A673 (cell line): ENCODE measurements around the gene EVA1C. TPM values are rescaled to one million over a fixed set of nuclear protein-coding genes. Genes with fewer than 3 reads are reported as not detected.

Source experiments
- BruUV-seq: library from RNA; stranded (reverse); fragments of 400-500 nt; replicated peaks from 2 replicates; lab custom pipeline; 2021; lab: Mats Ljungman, UMichigan
- CTCF ChIA-PET: fragments of 300-600 bp; sonication (Branson Sonifier 250); formaldehyde crosslinking; loops from one replicate; lab custom pipeline; 2022; ENCODE audit warnings: antibody characterized with exemption; lab: Charles Lee
- POLR2A ChIA-PET: fragments of 300-600 bp; sonication (Branson Sonifier 250); formaldehyde crosslinking; loops from one replicate; lab custom pipeline; 2022; ENCODE audit warnings: antibody characterized with exemption; ENCODE audit not compliant: low non-redundant PET; lab: Charles Lee
- DNase-seq: peaks from one replicate; pipeline ENCODE4 v3.0.0-alpha.2; 2015; ENCODE audit warnings: low spot score
- H3K27ac ChIP-seq: fragments of 200-600 bp; sonication (generic); 2 replicates; pipeline ENCODE4 v1.5.1; 2016; ENCODE audit warnings: mixed run types, low read depth, mild to moderate bottlenecking, mixed read lengths, antibody characterized with exemption, low read length; ENCODE audit not compliant: poor library complexity, severe bottlenecking
- H3K27me3 ChIP-seq: fragments of 200-600 bp; sonication (generic); replicated peaks from 2 replicates; pipeline ENCODE4 v1.6.1; 2017; ENCODE audit warnings: mixed run types, low read depth, mild to moderate bottlenecking, mixed read lengths, antibody characterized with exemption, low read length; ENCODE audit not compliant: insufficient read depth, poor library complexity
- H3K36me3 ChIP-seq: fragments of 200-600 bp; sonication (generic); 2 replicates; pipeline ENCODE4 v1.6.1; 2016; ENCODE audit warnings: mixed run types, mild to moderate bottlenecking, mixed read lengths, antibody characterized with exemption, low read length; ENCODE audit not compliant: insufficient read depth, poor library complexity, severe bottlenecking
- H3K4me1 ChIP-seq: fragments of 200-600 bp; sonication (generic); 2 replicates; pipeline ENCODE4 v1.6.1; 2017; ENCODE audit warnings: mixed run types, mild to moderate bottlenecking, mixed read lengths, antibody characterized with exemption, low read length; ENCODE audit not compliant: insufficient read depth, poor library complexity, severe bottlenecking
- H3K4me3 ChIP-seq: fragments of 200-600 bp; sonication (generic); 2 replicates; pipeline ENCODE4 v1.5.1; 2016; ENCODE audit warnings: low read depth, mixed run types, mild to moderate bottlenecking, mixed read lengths, low read length; ENCODE audit not compliant: poor library complexity, severe bottlenecking
- H3K9me3 ChIP-seq: fragments of 200-600 bp; sonication (generic); 2 replicates; pipeline ENCODE4 v1.6.1; 2016; ENCODE audit warnings: mixed run types, low read depth, mild to moderate bottlenecking, mixed read lengths, antibody characterized with exemption, low read length; ENCODE audit not compliant: poor library complexity, severe bottlenecking
- EZH2 ChIP-seq: fragments of 200-600 bp; sonication (generic); IDR thresholded peaks from 2 replicates; pipeline ENCODE4 v1.6.1; 2017; ENCODE audit warnings: borderline replicate concordance, low read depth, mild to moderate bottlenecking, mixed read lengths, antibody characterized with exemption, low read length; ENCODE audit not compliant: poor library complexity, severe bottlenecking
- intact Hi-C: fragments of 100-400 bp; cut with micrococcal nuclease; formaldehyde crosslinking; loops from one replicate; pipeline ENCODE4 v1.10.0; 2022; ENCODE audit not compliant: unreplicated experiment
- total RNA-seq: library from RNA; stranded (reverse); gene quantifications from 2 replicates; pipeline ENCODE4 v1.2.3, GENCODE V29; 2021
- TF ChIP-seq, protein P1 (sequence below): fragments of 300-800, 200-600 bp; sonication (generic); conservative IDR thresholded peaks from 2 replicates; pipeline ENCODE4 v1.5.1; 2017; ENCODE audit warnings: low read depth, mild to moderate bottlenecking, antibody characterized with exemption, low read length, moderate library complexity, mixed read lengths

The EVA1C gene
- total RNA-seq, 1 experiment from 2014 or later, result 7.2 TPM

DNA sequence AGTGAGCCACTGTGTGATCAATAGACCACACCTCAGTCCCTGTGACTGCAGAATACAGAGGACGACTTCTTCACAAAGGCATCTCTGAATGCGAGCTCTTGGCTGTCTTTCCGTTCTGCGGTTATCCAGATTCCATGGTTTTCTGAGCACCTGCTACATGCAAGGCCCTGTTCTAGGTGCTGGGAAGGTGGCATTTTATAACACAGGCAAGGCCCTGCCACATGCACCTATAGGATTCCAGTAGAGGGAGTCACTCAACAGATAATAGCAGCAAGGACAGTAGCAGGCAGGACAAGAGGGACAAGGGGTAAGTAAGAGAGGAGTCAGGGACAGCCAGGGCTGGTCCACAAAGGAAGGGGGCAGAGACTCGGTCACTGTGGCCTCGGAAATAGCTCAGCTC lies 28.7 kb upstream of the EVA1C start:
- CTCF ChIA-PET, result interaction anchor here (0.6 kb wide), 1 partner anchor 345 kb away, joined by 3 read pairs; no protein-coding TSS in a partner anchor
- no peaks in the 10 kb centered on the region for H3K4me1 ChIP-seq
- no peaks in the 10 kb centered on the region for H3K9me3 ChIP-seq
- DNase-seq, result no peak
- POLR2A ChIA-PET, result no interaction called here
- intact Hi-C loops, result no loop called here
- no peak overlapping the region for H3K27ac ChIP-seq
- H3K36me3 ChIP-seq, result peaks cover 57% of the 10 kb centered on the region
- no peak overlapping the region for H3K4me3 ChIP-seq
- TF ChIP-seq, protein P1, sequence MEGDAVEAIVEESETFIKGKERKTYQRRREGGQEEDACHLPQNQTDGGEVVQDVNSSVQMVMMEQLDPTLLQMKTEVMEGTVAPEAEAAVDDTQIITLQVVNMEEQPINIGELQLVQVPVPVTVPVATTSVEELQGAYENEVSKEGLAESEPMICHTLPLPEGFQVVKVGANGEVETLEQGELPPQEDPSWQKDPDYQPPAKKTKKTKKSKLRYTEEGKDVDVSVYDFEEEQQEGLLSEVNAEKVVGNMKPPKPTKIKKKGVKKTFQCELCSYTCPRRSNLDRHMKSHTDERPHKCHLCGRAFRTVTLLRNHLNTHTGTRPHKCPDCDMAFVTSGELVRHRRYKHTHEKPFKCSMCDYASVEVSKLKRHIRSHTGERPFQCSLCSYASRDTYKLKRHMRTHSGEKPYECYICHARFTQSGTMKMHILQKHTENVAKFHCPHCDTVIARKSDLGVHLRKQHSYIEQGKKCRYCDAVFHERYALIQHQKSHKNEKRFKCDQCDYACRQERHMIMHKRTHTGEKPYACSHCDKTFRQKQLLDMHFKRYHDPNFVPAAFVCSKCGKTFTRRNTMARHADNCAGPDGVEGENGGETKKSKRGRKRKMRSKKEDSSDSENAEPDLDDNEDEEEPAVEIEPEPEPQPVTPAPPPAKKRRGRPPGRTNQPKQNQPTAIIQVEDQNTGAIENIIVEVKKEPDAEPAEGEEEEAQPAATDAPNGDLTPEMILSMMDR, result no peak
- TF ChIP-seq EZH2, result no peak
- no peaks in the 10 kb centered on the region for H3K27me3 ChIP-seq
- BruUV-seq, result no TSS peak

DNA sequence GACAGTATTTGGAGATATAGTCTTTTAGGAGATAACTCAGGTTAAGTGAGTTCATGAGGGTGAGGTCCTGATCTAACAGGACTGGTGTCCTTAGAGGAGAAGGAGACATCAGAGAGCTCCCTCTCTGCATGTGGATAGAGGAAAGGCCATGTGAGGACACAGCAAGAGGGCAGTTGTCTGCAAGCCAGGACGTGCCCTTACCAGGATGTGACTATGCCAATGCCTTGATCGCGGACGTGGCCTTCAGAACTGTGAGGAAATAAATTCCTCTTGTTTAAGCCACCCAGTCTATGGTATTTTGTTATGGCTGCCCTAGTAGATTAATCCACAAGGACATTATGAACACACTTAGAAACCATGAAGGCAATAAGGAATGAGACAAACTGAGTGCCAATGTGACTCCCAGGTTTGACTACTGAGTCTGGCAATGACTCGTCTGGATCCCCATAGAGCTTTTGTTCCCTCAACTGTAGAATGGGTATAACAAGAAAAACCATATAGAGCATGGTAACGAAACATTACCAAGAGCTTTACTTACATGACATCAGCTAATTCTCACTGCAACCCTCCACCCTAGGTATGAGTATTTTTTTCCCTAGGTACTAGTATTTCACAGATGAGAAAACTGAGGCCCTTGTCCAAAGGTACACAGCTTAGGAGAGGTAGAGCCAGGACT lies 26.2 kb upstream of the EVA1C start:
- Histone ChIP-seq H3K36me3 (peaks cover 40% of the 10 kb centered on the region), H3K27ac (no peak overlapping the region), H3K9me3 (no peaks in the 10 kb centered on the region), H3K4me1 (peaks cover under 1% of the 10 kb centered on the region), H3K4me3 (no peak overlapping the region), H3K27me3 (no peaks in the 10 kb centered on the region)
- no TSS peak for BruUV-seq
- intact Hi-C loops, result no loop called here
- TF ChIP-seq, protein P1, result no peak
- no peak for TF ChIP-seq EZH2
- ChIA-PET POLR2A (no interaction called here), CTCF (interaction anchor here (0.7 kb wide), 1 partner anchor 51 kb away, joined by 6 read pairs; no protein-coding TSS in a partner anchor)
- DNase-seq, result no peak

DNA sequence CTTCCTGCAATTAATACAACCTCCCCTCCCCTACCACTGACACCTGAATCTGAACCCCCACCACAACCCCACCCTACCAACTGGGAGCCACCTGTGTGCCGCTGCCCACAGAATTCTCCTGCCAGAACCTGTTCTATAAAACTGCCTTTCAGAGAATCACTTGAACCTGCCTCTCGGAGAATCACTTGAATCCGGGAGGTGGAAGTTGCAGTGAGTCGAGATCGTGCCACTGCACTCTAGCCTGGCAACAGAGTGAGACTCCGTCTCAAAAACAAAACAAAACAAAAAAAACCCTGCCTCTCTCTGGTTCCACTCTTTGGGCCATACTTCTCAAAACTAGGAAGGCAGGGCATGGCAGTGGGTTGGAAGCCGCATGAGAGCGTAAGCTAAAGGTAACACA lies 25.4 kb upstream of the EVA1C start:
- no peak overlapping the region for H3K4me3 ChIP-seq
- peaks cover 3% of the 10 kb centered on the region for H3K4me1 ChIP-seq
- peaks cover 34% of the 10 kb centered on the region for H3K36me3 ChIP-seq
- H3K9me3 ChIP-seq, result no peaks in the 10 kb centered on the region
- ChIA-PET CTCF (no interaction called here), POLR2A (no interaction called here)
- DNase-seq, result no peak
- H3K27ac ChIP-seq, result no peak overlapping the region
- no peaks in the 10 kb centered on the region for H3K27me3 ChIP-seq
- TF ChIP-seq, protein P1, result no peak
- TF ChIP-seq EZH2, result no peak
- intact Hi-C loops, result no loop called here
- BruUV-seq, result no TSS peak
